GM21576 (cell line): ENCODE results near the gene DGCR8.

Experiments used
- ATAC-seq: cut with Tn5 transposase; IDR thresholded peaks from one replicate; pipeline ENCODE4 v1.9.1; 2021; ENCODE audit warnings: mild to moderate bottlenecking, moderate library complexity; ENCODE audit not compliant: unreplicated experiment

Gene DGCR8

GRCh38 chr22:20079745-20080444, at the start of gene DGCR8:
DGCR8 (plus strand) TSS chr22:20080241; CDS start chr22:20085964, 5,723 bp downstream.
- peak; percentile 81 for ATAC-seq

- no peak for ATAC-seq
Observed at GRCh38 chr22:20031732-20032406, 48.2 kb upstream of the DGCR8 start.

- ATAC-seq = no peak
Observed at GRCh38 chr22:20032407-20032991, 47.5 kb upstream of the DGCR8 start.

GRCh38 chr22:20033045-20033706, 46.9 kb upstream of the DGCR8 start:
- no peak for ATAC-seq

GRCh38 chr22:20034143-20034542, 45.9 kb upstream of the DGCR8 start:
- ATAC-seq = no peak

GRCh38 chr22:20035375-20036083, 44.5 kb upstream of the DGCR8 start:
- ATAC-seq = no peak

GRCh38 chr22:20036084-20036482, 44.0 kb upstream of the DGCR8 start:
- no peak for ATAC-seq

- no peak for ATAC-seq
Observed at GRCh38 chr22:20036535-20037392, 43.3 kb upstream of the DGCR8 start.

- ATAC-seq = no peak
Observed at GRCh38 chr22:20037419-20037818, 42.6 kb upstream of the DGCR8 start.

GRCh38 chr22:20038574-20038973, 41.5 kb upstream of the DGCR8 start:
- no peak for ATAC-seq

- ATAC-seq = no peak
Observed at GRCh38 chr22:20039683-20040325, 40.2 kb upstream of the DGCR8 start.

- no peak for ATAC-seq
Observed at GRCh38 chr22:20040327-20041200, 39.5 kb upstream of the DGCR8 start.

GRCh38 chr22:20043057-20043996, 36.7 kb upstream of the DGCR8 start:
- no peak for ATAC-seq

- no peak for ATAC-seq
Observed at GRCh38 chr22:20043997-20044342, 36.1 kb upstream of the DGCR8 start.

- ATAC-seq = no peak
Observed at GRCh38 chr22:20044495-20045151, 35.4 kb upstream of the DGCR8 start.

- ATAC-seq = no peak
Observed at GRCh38 chr22:20046730-20047129, 33.3 kb upstream of the DGCR8 start.

- ATAC-seq = no peak
Observed at GRCh38 chr22:20051927-20052308, 28.1 kb upstream of the DGCR8 start.
